ENCODE results near the gene B3GAT1. TPM values are rescaled to one million over a fixed set of nuclear protein-coding genes. Genes with fewer than 3 reads are reported as not detected.
A peak's percentile ranks its signal among the peaks of the same experiment; 100 is the strongest.

The B3GAT1 gene
- total RNA-seq, 1 donor from 2014 or later, result not detected

DNA sequence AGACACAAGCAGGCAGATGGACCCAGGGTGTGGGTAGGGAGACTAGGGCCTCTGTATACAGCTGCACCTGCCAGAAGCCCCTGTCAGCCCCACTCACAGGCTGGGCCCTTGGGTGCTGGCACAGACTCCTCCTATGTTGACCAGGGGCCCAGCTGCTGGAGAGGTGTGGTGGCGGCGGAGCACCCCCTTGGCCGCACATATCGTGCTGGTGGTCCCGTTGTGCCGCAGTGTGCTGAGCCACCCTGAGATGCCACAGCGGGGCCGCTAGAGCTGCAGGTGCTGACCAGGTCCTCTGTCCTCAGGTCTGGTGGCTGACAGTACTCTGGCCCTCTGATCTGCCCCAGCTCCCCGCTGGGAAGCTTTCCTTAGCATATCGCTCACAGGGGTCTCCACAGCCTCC, 30.2 kb upstream of the B3GAT1 start:
- DNase-seq (ENCODE audit: low read depth in 2 of 2), result no peak

DNA sequence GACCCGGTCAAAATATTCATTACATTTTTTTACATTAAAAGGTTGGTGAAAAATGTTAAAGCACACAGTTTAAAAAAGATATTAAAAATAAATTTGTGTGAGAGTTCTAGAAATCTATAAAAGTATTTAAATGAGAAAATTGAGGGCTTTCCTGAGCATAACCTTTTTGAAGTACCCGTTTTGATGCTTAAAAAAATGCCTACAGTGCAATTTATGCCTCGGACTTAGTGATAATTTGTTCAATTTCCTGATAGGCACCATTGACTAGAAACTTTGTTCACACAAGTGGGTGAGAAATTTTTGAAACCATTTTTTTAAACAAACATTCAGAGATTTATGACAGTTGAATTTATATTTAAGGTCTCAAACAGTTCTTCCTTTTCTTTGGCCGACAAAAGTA, 29.7 kb upstream of the B3GAT1 start:
- no peak for DNase-seq (ENCODE audit: low read depth in 2 of 2)

- no peak for DNase-seq (ENCODE audit: low read depth in 2 of 2)
Measured at GRCh38 chr11:134441281-134441680, 29.2 kb upstream of the B3GAT1 start.

- no peak for DNase-seq (ENCODE audit: low read depth in 2 of 2)
Measured at GRCh38 chr11:134440851-134441250, 28.8 kb upstream of the B3GAT1 start.

GRCh38 chr11:134438542-134439537, 26.8 kb upstream of the B3GAT1 start:
- DNase-seq (ENCODE audit: low read depth in 2 of 2), result no peak

DNA sequence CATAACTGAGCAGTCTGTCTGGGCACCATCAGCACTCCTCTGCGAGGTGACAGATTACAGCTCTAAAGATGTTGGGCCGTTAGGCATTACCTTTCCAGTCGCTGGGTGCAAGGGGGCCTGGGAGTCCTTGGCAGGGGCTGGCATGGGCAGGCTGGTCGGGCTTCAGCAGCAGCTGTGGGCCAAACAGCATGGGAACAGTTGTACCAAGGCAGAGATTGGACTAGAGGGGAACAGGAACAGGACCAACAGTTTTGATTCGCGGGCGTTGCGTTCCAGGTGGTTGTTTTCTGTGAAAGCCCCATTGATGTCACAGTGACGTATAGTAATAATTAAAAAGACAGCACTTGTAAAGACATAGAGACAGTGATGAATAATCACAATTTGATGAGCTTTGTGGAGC, 25.8 kb upstream of the B3GAT1 start:
- DNase-seq (ENCODE audit: low read depth in 2 of 2), result no peak

- DNase-seq (ENCODE audit: low read depth in 2 of 2), result no peak
Measured at GRCh38 chr11:134436781-134437180, 24.7 kb upstream of the B3GAT1 start.

- DNase-seq (ENCODE audit: low read depth in 2 of 2), result no peak
Measured at GRCh38 chr11:134433806-134434205, 21.8 kb upstream of the B3GAT1 start.

DNA sequence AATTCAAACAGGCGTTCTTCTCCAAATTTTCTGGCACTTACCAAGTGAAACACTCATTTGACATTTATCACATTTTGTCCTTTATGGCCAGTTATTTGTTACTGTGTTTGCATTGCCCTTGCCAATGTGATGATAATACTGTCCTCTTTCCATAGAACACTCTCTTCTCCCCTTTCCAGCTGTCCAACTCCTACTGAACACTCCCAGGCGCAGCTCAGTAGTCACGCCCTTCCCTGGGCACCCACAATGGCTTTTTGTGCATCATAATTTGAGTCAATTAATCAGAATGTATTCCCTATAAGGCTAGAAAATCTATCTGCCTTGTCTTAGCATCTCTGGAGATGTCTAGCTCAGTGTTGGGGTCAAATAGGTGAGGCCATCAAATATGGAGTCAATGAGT, 21.2 kb upstream of the B3GAT1 start:
- DNase-seq (ENCODE audit: low read depth in 2 of 2), result no peak

DNA sequence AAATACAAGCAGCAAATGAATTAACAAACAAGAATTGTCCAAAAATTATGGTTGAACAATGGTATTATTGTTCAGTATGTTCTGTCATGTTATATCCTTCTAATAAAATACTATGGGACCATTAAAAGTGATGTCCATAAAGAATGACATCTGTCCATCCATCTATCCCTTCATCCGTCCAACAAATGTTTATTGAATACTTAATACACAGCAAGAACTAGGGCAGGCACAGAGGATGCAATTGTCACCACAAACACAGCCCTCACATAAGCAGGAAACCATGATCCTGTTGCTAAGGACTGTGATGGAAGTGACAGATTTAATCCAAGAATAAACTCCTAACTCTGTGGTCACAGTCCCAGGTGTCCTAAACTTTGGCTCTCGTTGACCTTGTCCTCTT, 20.7 kb upstream of the B3GAT1 start:
- no peak for DNase-seq (ENCODE audit: low read depth in 2 of 2)

- no peak for DNase-seq (ENCODE audit: low read depth in 2 of 2)
Measured at GRCh38 chr11:134429106-134429505, 17.1 kb upstream of the B3GAT1 start.

- DNase-seq (ENCODE audit: low read depth in 2 of 2), result no peak
Measured at GRCh38 chr11:134425816-134426536, 13.9 kb upstream of the B3GAT1 start.

DNA sequence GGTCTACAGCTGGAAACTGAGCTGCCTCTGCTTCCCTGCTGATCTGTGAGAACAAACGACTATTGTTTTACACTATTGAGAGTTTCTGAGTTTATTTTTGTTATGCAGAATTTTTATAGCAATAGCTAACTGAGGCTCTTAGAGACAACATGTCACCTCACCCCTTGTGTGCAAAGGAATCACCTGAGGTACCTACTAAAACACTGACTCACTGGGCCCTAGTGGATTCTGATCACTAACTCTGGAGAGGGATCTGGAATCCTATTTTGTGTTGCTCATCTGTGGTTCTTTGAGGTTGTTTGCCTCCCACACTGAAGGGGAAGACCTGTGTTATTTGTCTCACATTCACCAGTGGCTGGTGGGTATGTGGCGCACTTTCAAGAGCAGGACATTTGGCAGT, 13.4 kb upstream of the B3GAT1 start:
- no peak for DNase-seq (ENCODE audit: low read depth in 2 of 2)

DNA sequence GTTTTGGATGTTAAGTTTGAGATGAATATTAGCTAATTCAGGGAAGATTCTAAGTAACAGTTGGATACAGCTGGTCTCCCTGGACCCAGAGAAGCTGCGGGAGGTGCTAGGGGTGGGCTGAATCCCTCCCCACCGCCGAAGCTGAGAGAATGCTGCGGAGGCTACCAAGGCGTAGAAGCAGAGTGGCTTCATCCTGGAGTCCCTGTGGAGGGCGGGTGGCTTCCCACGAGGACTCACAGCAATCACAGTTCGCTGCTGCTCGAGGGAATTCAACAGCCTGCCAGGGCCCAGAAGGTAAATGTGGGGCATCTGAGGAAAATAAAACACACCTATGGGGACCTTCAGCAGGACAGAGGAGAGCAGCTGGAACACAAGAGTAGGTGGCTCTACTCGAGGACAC, 11.1 kb upstream of the B3GAT1 start:
- DNase-seq (ENCODE audit: low read depth in 2 of 2), result no peak

GRCh38 chr11:134417871-134418840, 6.1 kb upstream of the B3GAT1 start:
- DNase-seq (ENCODE audit: low read depth in 2 of 2), result peak; percentile 36 to 49

GRCh38 chr11:134416726-134417125, 4.7 kb upstream of the B3GAT1 start:
- DNase-seq (ENCODE audit: low read depth in 2 of 2), result no peak

- DNase-seq (ENCODE audit: low read depth in 2 of 2), result no peak
Measured at GRCh38 chr11:134414766-134415765, 3.0 kb upstream of the B3GAT1 start.

DNA sequence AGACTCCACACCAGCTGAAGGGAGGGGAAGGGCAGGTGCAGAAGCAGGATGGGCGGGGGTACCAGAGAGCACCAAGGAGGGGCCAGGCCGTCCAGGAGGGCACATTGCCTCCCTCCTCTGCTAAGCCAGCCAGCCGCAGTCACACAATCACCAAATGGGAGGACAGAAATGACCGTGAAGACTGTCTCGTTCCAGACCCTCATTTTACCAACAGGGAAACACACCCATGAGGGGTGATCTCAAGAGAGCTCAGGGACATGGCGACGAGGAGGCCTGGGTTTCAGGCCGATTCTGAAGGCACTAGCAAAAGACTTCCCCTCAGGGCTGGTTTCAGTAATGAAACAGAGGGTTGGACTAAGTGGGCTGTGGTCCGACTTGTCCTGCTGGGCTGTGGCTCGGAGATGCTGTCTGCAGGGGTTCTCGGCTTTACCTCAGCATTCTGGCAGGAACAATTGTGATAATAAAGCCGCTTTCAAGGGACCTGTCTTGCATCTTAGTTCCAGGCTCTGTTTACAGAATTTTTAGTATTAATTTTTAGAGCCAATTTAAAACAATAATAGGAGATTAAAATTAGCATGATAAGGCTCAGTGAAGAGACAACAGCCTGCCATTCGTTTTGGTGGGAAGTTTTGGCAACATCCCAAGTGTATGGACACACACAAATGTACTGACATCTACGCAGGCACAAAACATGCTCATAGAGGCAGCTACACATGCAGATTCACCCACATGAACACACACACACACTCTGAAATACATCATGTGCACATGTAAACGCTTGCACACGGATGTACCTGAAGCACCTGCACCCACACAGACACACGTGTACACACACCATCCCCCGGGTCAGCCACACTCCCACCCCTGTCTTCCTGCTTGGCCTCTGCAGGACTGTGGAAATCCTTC, 2.0 kb upstream of the B3GAT1 start:
- no peak for DNase-seq (ENCODE audit: low read depth in 2 of 2)
